HEK293T (cell line): ENCODE data around the gene GAB3.
"Not testable (repeated sequence)": the region's sequence is repeated elsewhere in the genome, so short reads cannot be mapped to it uniquely, and the experiment has no call there.

ENCODE experiments used
- CTCF ChIA-PET: fragments of 350-600 bp; formaldehyde crosslinking; extraction: SDS; loops from one replicate; lab custom pipeline; 2021; ENCODE audit warnings: antibody characterized with exemption, inconsistent platforms; lab: Yijun Ruan, JAX
- POLR2A ChIA-PET: fragments of 350-600 bp; formaldehyde crosslinking; extraction: SDS; loops from one replicate; lab custom pipeline; 2020; ENCODE audit warnings: antibody characterized with exemption, inconsistent platforms; lab: Yijun Ruan, JAX
- DNase-seq: peaks from one replicate; pipeline ENCODE4 v3.0.0; 2012; ENCODE audit warnings: mixed read lengths; ENCODE audit errors: extremely low spot score
- BHLHE40 ChIP-seq: fragments of 450-650 bp; IDR thresholded peaks from 2 replicates; pipeline ENCODE4 v1.6.1; 2016; ENCODE audit warnings: mild to moderate bottlenecking, moderate library complexity, borderline replicate concordance
- CTBP1 ChIP-seq: fragments of 450-650 bp; IDR thresholded peaks from 2 replicates; pipeline ENCODE4 v1.6.1; 2016; ENCODE audit warnings: borderline replicate concordance
- ELF4 ChIP-seq: fragments of 450-650 bp; IDR thresholded peaks from 2 replicates; pipeline ENCODE4 v1.6.1; 2017; ENCODE audit warnings: antibody characterized with exemption
- FOXK2 ChIP-seq: fragments of 450-650 bp; IDR thresholded peaks from 2 replicates; pipeline ENCODE4 v1.6.1; 2016; ENCODE audit warnings: mild to moderate bottlenecking
- FOXM1 ChIP-seq: fragments of 450-650 bp; IDR thresholded peaks from 2 replicates; pipeline ENCODE4 v1.6.1; 2017; ENCODE audit warnings: mild to moderate bottlenecking, borderline replicate concordance
- HDGF ChIP-seq: fragments of 450-650 bp; IDR thresholded peaks from 2 replicates; pipeline ENCODE4 v1.6.1; 2017; ENCODE audit warnings: antibody characterized with exemption, borderline replicate concordance
- L3MBTL2 ChIP-seq: fragments of 450-650 bp; conservative IDR thresholded peaks from 2 replicates; pipeline ENCODE4 v1.6.1; 2016; ENCODE audit warnings: mild to moderate bottlenecking
- NFRKB ChIP-seq: fragments of 450-650 bp; IDR thresholded peaks from 2 replicates; pipeline ENCODE4 v1.6.1; 2016; ENCODE audit warnings: mild to moderate bottlenecking, moderate library complexity
- SUZ12 ChIP-seq: fragments of 450-650 bp; IDR thresholded peaks from 2 replicates; pipeline ENCODE4 v1.6.1; 2016; ENCODE audit warnings: mild to moderate bottlenecking

Gene GAB3

GRCh38 chrX:154650221-154650510 lies 100.7 kb downstream of the GAB3 start:
- DNase-seq: no peak
- TF ChIP-seq ELF4 (no peak), NFRKB (no peak), CTBP1 (no peak), SUZ12 (no peak), FOXK2 (no peak)
- CTCF ChIA-PET: no interaction called here
- POLR2A ChIA-PET: no interaction called here

GRCh38 chrX:154649503-154650220 lies 101.2 kb downstream of the GAB3 start:
- ChIA-PET POLR2A (no interaction called here), CTCF (no interaction called here)
- no peak for TF ChIP-seq FOXK2
- TF ChIP-seq BHLHE40: no peak
- no peak for TF ChIP-seq HDGF
- TF ChIP-seq NFRKB: no peak
- no peak for TF ChIP-seq FOXM1
- no peak for TF ChIP-seq ELF4
- TF ChIP-seq CTBP1: no peak
- TF ChIP-seq SUZ12: no peak
- no peak for DNase-seq

- POLR2A ChIA-PET: no interaction called here
- no peak for DNase-seq
- TF ChIP-seq L3MBTL2 (no peak), FOXM1 (no peak), ELF4 (no peak)
- CTCF ChIA-PET: no interaction called here
These were observed 101.9 kb downstream of the GAB3 start for GRCh38 chrX:154648931-154649330.

GRCh38 chrX:154645745-154646378 lies 105.0 kb downstream of the GAB3 start:
- DNase-seq, POLR2A ChIA-PET, CTCF ChIA-PET: not testable (repeated sequence)

GRCh38 chrX:154643708-154644107 lies 107.2 kb downstream of the GAB3 start:
- DNase-seq, POLR2A ChIA-PET, CTCF ChIA-PET: not testable (repeated sequence)

- POLR2A ChIA-PET, CTCF ChIA-PET, DNase-seq: not testable (repeated sequence)
These were observed 109.1 kb downstream of the GAB3 start for GRCh38 chrX:154641740-154642139.

- POLR2A ChIA-PET, DNase-seq, CTCF ChIA-PET: not testable (repeated sequence)
These were observed 117.2 kb downstream of the GAB3 start for GRCh38 chrX:154633661-154634060.

GRCh38 chrX:154630949-154631348 lies 119.9 kb downstream of the GAB3 start:
- DNase-seq, POLR2A ChIA-PET, CTCF ChIA-PET: not testable (repeated sequence)

GRCh38 chrX:154628960-154629359 lies 121.9 kb downstream of the GAB3 start:
- DNase-seq, POLR2A ChIA-PET, CTCF ChIA-PET: not testable (repeated sequence)
